ENCODE measurements around the gene MAGEA9B. TPM values are rescaled to one million over a fixed set of nuclear protein-coding genes. Genes with fewer than 3 reads are reported as not detected.
"Not testable (repeated sequence)": the region's sequence is repeated elsewhere in the genome, so short reads cannot be mapped to it uniquely, and the experiment has no call there.

Gene MAGEA9B
- total and polyA plus RNA-seq, 10 of the 15 experiments (the other 5 are each of a cell fraction or from before 2014, with no cell fraction given): 0.08 TPM; not detected in 9

- no peaks in the 10 kb centered on the region for H3K27me3 ChIP-seq (replicated peaks in 1 of 2; ENCODE audit: control insufficient read depth in 2 of 2, insufficient read depth in 2 of 2, low read length in 1 of 2)
- ChIA-PET POLR2A (no interaction called here), SMC1A (ENCODE audit: uncharacterized antibody, unreplicated experiment) (no interaction called here), CTCF (no interaction called here), RAD21 (ENCODE audit: unreplicated experiment) (no interaction called here)
- no peaks in the 10 kb centered on the region for H3K79me2 ChIP-seq (ENCODE audit: control insufficient read depth, insufficient read depth, low read length)
- TF ChIP-seq PBX3 (IDR thresholded peaks at IDR 0.05; ENCODE audit: insufficient replicate concordance, low read depth, low read length) (no peak), YY1 (IDR thresholded peaks at IDR 0.05; ENCODE audit: low read depth, low read length) (no peak), WRNIP1 (IDR thresholded peaks at IDR 0.05; ENCODE audit: borderline replicate concordance, low read depth, low read length) (no peak), HDAC2 (IDR thresholded peaks at IDR 0.05) (no peak), ETV6 (conservative IDR thresholded peaks at IDR 0.05 in 1 of 2, IDR thresholded peaks at IDR 0.05 in 1 of 2; ENCODE audit: borderline replicate concordance in 1 of 2, low read depth in 1 of 2) (no peak), ATF3 (IDR thresholded peaks at IDR 0.05; ENCODE audit: borderline replicate concordance, extremely low read depth, low read depth, low read length) (no peak)
- H3K9me3 ChIP-seq (replicated peaks; ENCODE audit: control insufficient read depth, insufficient read depth, low read length): no peaks in the 10 kb centered on the region
- intact Hi-C loops (cut with micrococcal nuclease; ENCODE audit: unreplicated experiment): no loop called here
- in situ Hi-C loops (cut with MboI): no loop called here
- no peak for DNase-seq (ENCODE audit: low read depth, low spot score)
- ATAC-seq: no peak
- no peaks in the 10 kb centered on the region for H3K4me1 ChIP-seq (ENCODE audit: control insufficient read depth, insufficient read depth, low read length)
- no peak for FAIRE-seq
- no TSS peak for BruUV-seq (replicated peaks)
- H3K36me3 ChIP-seq (ENCODE audit: control insufficient read depth in 2 of 2, insufficient read depth in 2 of 2, low read length in 1 of 2): peaks cover 0 to 5% of the 10 kb centered on the region in 2 experiments; a peak in 2 of 4 replicates
- H3K9ac ChIP-seq (ENCODE audit: control insufficient read depth, insufficient read depth, low read length): no peak overlapping the region
- no peaks in the 10 kb centered on the region for H4K20me1 ChIP-seq (ENCODE audit: control insufficient read depth, insufficient read depth)
- H3K4me2 ChIP-seq (ENCODE audit: control insufficient read depth, insufficient read depth): no peak overlapping the region
- H3K27ac ChIP-seq (ENCODE audit: control insufficient read depth, insufficient read depth): no peak overlapping the region
- WGBS (ENCODE audit: insufficient coverage, insufficient replicate concordance, low lambda C conversion rate, missing lambda C conversion rate): 68% methylated on average over 5 of the region's 5 CpGs
- H3K4me3 ChIP-seq: no peak overlapping the region
- H2AFZ ChIP-seq (ENCODE audit: control insufficient read depth, low read depth, low read length): no peak overlapping the region
Measured at GRCh38 chrX:149610511-149610910, 23.3 kb upstream of the MAGEA9B start.

GRCh38 chrX:149607699-149608098, 20.4 kb upstream of the MAGEA9B start:
- Histone ChIP-seq H3K4me2 (ENCODE audit: control insufficient read depth, insufficient read depth) (no peak overlapping the region), H3K9me3 (replicated peaks; ENCODE audit: control insufficient read depth, insufficient read depth, low read length) (no peaks in the 10 kb centered on the region), H2AFZ (ENCODE audit: control insufficient read depth, low read depth, low read length) (no peak overlapping the region), H3K36me3 (ENCODE audit: control insufficient read depth in 2 of 2, insufficient read depth in 2 of 2, low read length in 1 of 2) (peaks cover 0 to 6% of the 10 kb centered on the region in 2 experiments; a peak in 2 of 4 replicates), H3K9ac (ENCODE audit: control insufficient read depth, insufficient read depth, low read length) (no peak overlapping the region), H3K4me1 (ENCODE audit: control insufficient read depth, insufficient read depth, low read length) (no peaks in the 10 kb centered on the region), H3K4me3 (no peak overlapping the region), H3K27me3 (replicated peaks in 1 of 2; ENCODE audit: control insufficient read depth in 2 of 2, insufficient read depth in 2 of 2, low read length in 1 of 2) (no peaks in the 10 kb centered on the region), H3K27ac (ENCODE audit: control insufficient read depth, insufficient read depth) (no peak overlapping the region), H3K79me2 (ENCODE audit: control insufficient read depth, insufficient read depth, low read length) (no peaks in the 10 kb centered on the region), H4K20me1 (ENCODE audit: control insufficient read depth, insufficient read depth) (no peaks in the 10 kb centered on the region)
- intact Hi-C loops (cut with micrococcal nuclease; ENCODE audit: unreplicated experiment) (no loop called here), in situ Hi-C loops (cut with MboI) (no loop called here)
- SMC1A ChIA-PET (ENCODE audit: uncharacterized antibody, unreplicated experiment): interaction anchor here (0.6 kb wide), 1 partner anchor 95 kb away, joined by 4 read pairs; no protein-coding TSS in a partner anchor
- no peak for ATAC-seq
- no peak for TF ChIP-seq JUNB (IDR thresholded peaks at IDR 0.05)
- no peak for DNase-seq (ENCODE audit: low read depth, low spot score)
- RAD21 ChIA-PET (ENCODE audit: unreplicated experiment): no interaction called here
- CTCF ChIA-PET: no interaction called here
- FAIRE-seq: no peak
- POLR2A ChIA-PET: no interaction called here
- no TSS peak for BruUV-seq (replicated peaks)

GRCh38 chrX:149605248-149605885, 18.1 kb upstream of the MAGEA9B start:
- ATAC-seq; H3K4me1 ChIP-seq (ENCODE audit: control insufficient read depth, insufficient read depth, low read length); H3K4me3 ChIP-seq; H3K79me2 ChIP-seq (ENCODE audit: control insufficient read depth, insufficient read depth, low read length); RAD21 ChIA-PET (ENCODE audit: unreplicated experiment); DNase-seq (ENCODE audit: low read depth, low spot score); FAIRE-seq; H3K4me2 ChIP-seq (ENCODE audit: control insufficient read depth, insufficient read depth); H2AFZ ChIP-seq (ENCODE audit: control insufficient read depth, low read depth, low read length); H3K36me3 ChIP-seq (ENCODE audit: control insufficient read depth in 2 of 2, insufficient read depth in 2 of 2, low read length in 1 of 2); in situ Hi-C loops (cut with MboI); H3K27me3 ChIP-seq (replicated peaks in 1 of 2; ENCODE audit: control insufficient read depth in 2 of 2, insufficient read depth in 2 of 2, low read length in 1 of 2); H3K27ac ChIP-seq (ENCODE audit: control insufficient read depth, insufficient read depth); H4K20me1 ChIP-seq (ENCODE audit: control insufficient read depth, insufficient read depth); CTCF ChIA-PET; H3K9me3 ChIP-seq (replicated peaks; ENCODE audit: control insufficient read depth, insufficient read depth, low read length); H3K9ac ChIP-seq (ENCODE audit: control insufficient read depth, insufficient read depth, low read length); POLR2A ChIA-PET; BruUV-seq (replicated peaks); SMC1A ChIA-PET (ENCODE audit: uncharacterized antibody, unreplicated experiment); intact Hi-C loops (cut with micrococcal nuclease; ENCODE audit: unreplicated experiment): not testable (repeated sequence)
- 55% methylated on average over 7 of the region's 7 CpGs for whole genome bisulfite sequencing (ENCODE audit: insufficient coverage, insufficient replicate concordance, low lambda C conversion rate, missing lambda C conversion rate)
